ENCODE results near the gene CLIC3. TPM values are rescaled to one million over a fixed set of nuclear protein-coding genes. Genes with fewer than 3 reads are reported as not detected.

Gene CLIC3
- total and polyA plus RNA-seq, 12 donors, result 0.22 to 6.4 (median 0.93) TPM; not detected in 3

- H3K9me3 ChIP-seq (replicated peaks in 1 of 3), result no peaks in the 10 kb centered on the region
- H3K4me3 ChIP-seq, result peak overlapping the region in 1 of 4 donors; percentile 74
- H3K36me3 ChIP-seq (replicated peaks in 1 of 2), result no peaks in the 10 kb centered on the region
- H3K27ac ChIP-seq, result no peak overlapping the region
- H3K27me3 ChIP-seq, result no peaks in the 10 kb centered on the region
- WGBS, 4 donors, result 23 to 50% (median 26%) methylated on average over 8 to 19 of the region's 19 CpGs
- H3K4me1 ChIP-seq (replicated peaks in 1 of 2), result peaks cover 9 to 30% of the 10 kb centered on the region in 2 donors
- intact Hi-C loops (cut with DNase I), result loop anchor here in 1 of 2 donors (5.0 kb wide), 1 partner anchor 77 kb away; the partner anchor contains the start of gene LCN12
- DNase-seq, result peak; percentile 66 to 89 (median 77)
- TF ChIP-seq POLR2A (IDR thresholded peaks at IDR 0.05) (no peak), CTCF (IDR thresholded peaks at IDR 0.05) (peak; percentile 73 to 84 (median 81))
Observed at GRCh38 chr9:137029058-137029936, 32.9 kb upstream of the CLIC3 start.

GRCh38 chr9:137028263-137029057, 32.1 kb upstream of the CLIC3 start:
- Histone ChIP-seq H3K4me3 (peak overlapping the region in 2 of 4 donors; percentile 54 to 74), H3K27me3 (no peaks in the 10 kb centered on the region), H3K36me3 (replicated peaks in 1 of 2) (no peaks in the 10 kb centered on the region), H3K4me1 (replicated peaks in 1 of 2) (peaks cover 9 to 30% of the 10 kb centered on the region in 2 donors), H3K9me3 (replicated peaks in 1 of 3) (no peaks in the 10 kb centered on the region), H3K27ac (peak overlapping the region in 2 of 5 donors; percentile 6 to 31)
- DNase-seq, result peak in 6 of 7 donors; percentile 58 to 79 (median 69)
- TF ChIP-seq CTCF (IDR thresholded peaks at IDR 0.05) (peak in 2 of 6 experiments; percentile 26 to 46), POLR2A (IDR thresholded peaks at IDR 0.05) (peak in 1 of 2 donors; percentile 14)
- intact Hi-C loops (cut with DNase I), result loop anchor here in 1 of 2 donors (5.0 kb wide), 1 partner anchor 76 kb away; the partner anchor contains the start of gene LCN12
- WGBS, 4 donors, result 0 to 1% (median 1%) methylated on average over 1 to 96 of the region's 98 CpGs; no CpG with 5 or more reads in 1 of the 4 donors

GRCh38 chr9:137027369-137028262, 31.2 kb upstream of the CLIC3 start, which contains the start of gene ABCA2:
Gene ABCA2 (minus strand): TSS chr9:137028237. CDS start chr9:137028140, 97 bp downstream.
- Histone ChIP-seq H3K4me3 (peak within 1 kb of the TSS in 2 of 4 donors; percentile 54 to 74), H3K27ac (peak within 1 kb of the TSS in 2 of 5 donors; percentile 6 to 54), H3K27me3 (no peaks in the 10 kb centered on the region), H3K9me3 (replicated peaks in 1 of 3) (no peaks in the 10 kb centered on the region), H3K36me3 (replicated peaks in 1 of 2) (no peaks in the 10 kb centered on the region), H3K4me1 (replicated peaks in 1 of 2) (peaks cover 9 to 30% of the 10 kb centered on the region in 2 donors)
- 2 to 33% (median 4%) methylated on average over 3 to 93 of the region's 95 CpGs for WGBS, 4 donors
- TF ChIP-seq CTCF (IDR thresholded peaks at IDR 0.05), result no peak
- no peak for TF ChIP-seq POLR2A (IDR thresholded peaks at IDR 0.05)
- peak in 5 of 7 donors; percentile 46 to 70 (median 65) for DNase-seq
- intact Hi-C loops (cut with DNase I), result loop anchor here in 1 of 2 donors (5.0 kb wide), 1 partner anchor 75 kb away; the partner anchor contains the start of gene LCN12
